Measurements from ENCODE around the gene LHFPL6.

The LHFPL6 gene

GRCh38 chr13:39588384-39588783, 14.6 kb downstream of the LHFPL6 start:
- DNase-seq, result no peak

- DNase-seq, result no peak
Measured at GRCh38 chr13:39587939-39588338, 15.1 kb downstream of the LHFPL6 start.

GRCh38 chr13:39586958-39587605, 15.9 kb downstream of the LHFPL6 start:
- no peak for DNase-seq

GRCh38 chr13:39586151-39586550, 16.8 kb downstream of the LHFPL6 start:
- DNase-seq, result no peak

GRCh38 chr13:39585219-39585618, 17.8 kb downstream of the LHFPL6 start:
- no peak for DNase-seq

GRCh38 chr13:39580881-39581575, 22.0 kb downstream of the LHFPL6 start:
- no peak for DNase-seq

GRCh38 chr13:39578821-39579291, 24.1 kb downstream of the LHFPL6 start:
- no peak for DNase-seq

- DNase-seq, result no peak
Measured at GRCh38 chr13:39577838-39578491, 25.0 kb downstream of the LHFPL6 start.

GRCh38 chr13:39577203-39577602, 25.8 kb downstream of the LHFPL6 start:
- no peak for DNase-seq

GRCh38 chr13:39575641-39576238, 27.3 kb downstream of the LHFPL6 start:
- no peak for DNase-seq

GRCh38 chr13:39571502-39572092, 31.4 kb downstream of the LHFPL6 start:
- no peak for DNase-seq

- no peak for DNase-seq
Measured at GRCh38 chr13:39567569-39567968, 35.4 kb downstream of the LHFPL6 start.

- no peak for DNase-seq
Measured at GRCh38 chr13:39566216-39566869, 36.6 kb downstream of the LHFPL6 start.

- DNase-seq, result no peak
Measured at GRCh38 chr13:39565036-39565949, 37.7 kb downstream of the LHFPL6 start.

- DNase-seq, result no peak
Measured at GRCh38 chr13:39563470-39563735, 39.6 kb downstream of the LHFPL6 start.

GRCh38 chr13:39561971-39562370, 41.0 kb downstream of the LHFPL6 start:
- no peak for DNase-seq

- no peak for DNase-seq
Measured at GRCh38 chr13:39559847-39560246, 43.1 kb downstream of the LHFPL6 start.

- DNase-seq, result no peak
Measured at GRCh38 chr13:39557285-39557955, 45.6 kb downstream of the LHFPL6 start.

- no peak for DNase-seq
Measured at GRCh38 chr13:39556866-39557265, 46.1 kb downstream of the LHFPL6 start.

- no peak for DNase-seq
Measured at GRCh38 chr13:39554371-39554770, 48.6 kb downstream of the LHFPL6 start.

GRCh38 chr13:39552246-39552645, 50.7 kb downstream of the LHFPL6 start:
- no peak for DNase-seq
